Uterus (tissue), 2 donors: ENCODE results near the gene ST8SIA6.

Experiments
- POLR2A ChIP-seq, 2 donors: fragments of 450-650 bp; IDR thresholded peaks; one replicate each; pipeline ENCODE4 v1.6.1; 2016; ENCODE audit warnings: antibody characterized with exemption in 2 of 2, mild to moderate bottlenecking in 1 of 2, moderate library complexity in 1 of 2
- TF ChIP-seq, protein P1 (sequence below), 4 experiments: fragments of 200-600 bp in 2 of 4; fragments of 450-650 bp in 2 of 4; sonication (generic) in 2 of 4; IDR thresholded peaks; one replicate each; pipeline ENCODE4 v1.5.1; 2016 to 2019; ENCODE audit warnings: antibody characterized with exemption in 4 of 4, mild to moderate bottlenecking in 2 of 4, moderate library complexity in 1 of 4

DNA sequence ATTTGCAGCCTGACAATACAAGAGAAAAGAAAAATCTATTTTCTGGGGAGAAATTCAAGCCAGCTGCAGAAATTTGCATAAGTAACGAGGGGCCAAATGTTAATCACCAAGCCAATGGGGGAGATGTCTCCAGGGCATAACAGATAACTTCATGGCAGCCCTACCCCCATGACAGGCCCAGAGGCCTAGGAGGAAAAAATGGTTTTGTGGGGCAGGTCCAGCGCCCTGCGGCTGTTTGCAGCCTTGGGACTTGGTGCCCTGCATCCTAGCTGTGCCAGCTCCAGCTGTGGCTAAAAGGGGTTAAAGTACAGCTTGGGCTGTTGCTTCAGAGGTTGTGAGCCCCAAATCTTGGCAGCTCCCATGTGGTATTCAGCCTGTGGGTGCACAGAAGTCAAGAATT, 172.1 kb downstream of the ST8SIA6 start:
- no peak for TF ChIP-seq POLR2A (IDR thresholded peaks at IDR 0.05)
- TF ChIP-seq, protein P1, sequence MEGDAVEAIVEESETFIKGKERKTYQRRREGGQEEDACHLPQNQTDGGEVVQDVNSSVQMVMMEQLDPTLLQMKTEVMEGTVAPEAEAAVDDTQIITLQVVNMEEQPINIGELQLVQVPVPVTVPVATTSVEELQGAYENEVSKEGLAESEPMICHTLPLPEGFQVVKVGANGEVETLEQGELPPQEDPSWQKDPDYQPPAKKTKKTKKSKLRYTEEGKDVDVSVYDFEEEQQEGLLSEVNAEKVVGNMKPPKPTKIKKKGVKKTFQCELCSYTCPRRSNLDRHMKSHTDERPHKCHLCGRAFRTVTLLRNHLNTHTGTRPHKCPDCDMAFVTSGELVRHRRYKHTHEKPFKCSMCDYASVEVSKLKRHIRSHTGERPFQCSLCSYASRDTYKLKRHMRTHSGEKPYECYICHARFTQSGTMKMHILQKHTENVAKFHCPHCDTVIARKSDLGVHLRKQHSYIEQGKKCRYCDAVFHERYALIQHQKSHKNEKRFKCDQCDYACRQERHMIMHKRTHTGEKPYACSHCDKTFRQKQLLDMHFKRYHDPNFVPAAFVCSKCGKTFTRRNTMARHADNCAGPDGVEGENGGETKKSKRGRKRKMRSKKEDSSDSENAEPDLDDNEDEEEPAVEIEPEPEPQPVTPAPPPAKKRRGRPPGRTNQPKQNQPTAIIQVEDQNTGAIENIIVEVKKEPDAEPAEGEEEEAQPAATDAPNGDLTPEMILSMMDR (IDR thresholded peaks at IDR 0.05): no peak
